ENCODE measurements around the gene INPP5E.
"Not testable (repeated sequence)": the region's sequence is repeated elsewhere in the genome, so short reads cannot be mapped to it uniquely, and the experiment has no call there.

INPP5E gene

GRCh38 chr9:136429683-136430491 is 9.8 kb downstream of the INPP5E start:
- no peak for DNase-seq (ENCODE audit: low read depth in 1 of 2, low spot score in 1 of 2)

- no peak for DNase-seq (ENCODE audit: low read depth in 1 of 2, low spot score in 1 of 2)
Observed at GRCh38 chr9:136429075-136429628, 10.5 kb downstream of the INPP5E start.

- no peak for DNase-seq (ENCODE audit: low read depth in 1 of 2, low spot score in 1 of 2)
Observed at GRCh38 chr9:136426787-136427186, 12.9 kb downstream of the INPP5E start.

GRCh38 chr9:136425367-136425766 is 14.3 kb downstream of the INPP5E start:
- not testable (repeated sequence) for DNase-seq (ENCODE audit: low read depth in 1 of 2, low spot score in 1 of 2)

- DNase-seq (ENCODE audit: low read depth in 1 of 2, low spot score in 1 of 2) = no peak
Observed at GRCh38 chr9:136424750-136425362, 14.8 kb downstream of the INPP5E start.

GRCh38 chr9:136423432-136424146 is 16.1 kb downstream of the INPP5E start:
- DNase-seq (ENCODE audit: low read depth in 1 of 2, low spot score in 1 of 2) = no peak

GRCh38 chr9:136422876-136423275 is 16.8 kb downstream of the INPP5E start:
- DNase-seq (ENCODE audit: low read depth in 1 of 2, low spot score in 1 of 2) = no peak

GRCh38 chr9:136421791-136422190 is 17.9 kb downstream of the INPP5E start:
- no peak for DNase-seq (ENCODE audit: low read depth in 1 of 2, low spot score in 1 of 2)

GRCh38 chr9:136419092-136419420 is 20.6 kb downstream of the INPP5E start:
- no peak for DNase-seq (ENCODE audit: low read depth in 1 of 2, low spot score in 1 of 2)

- no peak for DNase-seq (ENCODE audit: low read depth in 1 of 2, low spot score in 1 of 2)
Observed at GRCh38 chr9:136418182-136419091, 21.2 kb downstream of the INPP5E start.

- DNase-seq (ENCODE audit: low read depth in 1 of 2, low spot score in 1 of 2) = no peak
Observed at GRCh38 chr9:136416914-136417313, 22.7 kb downstream of the INPP5E start.

- DNase-seq (ENCODE audit: low read depth in 1 of 2, low spot score in 1 of 2) = no peak
Observed at GRCh38 chr9:136416427-136416826, 23.2 kb downstream of the INPP5E start.

- DNase-seq (ENCODE audit: low read depth in 1 of 2, low spot score in 1 of 2) = no peak
Observed at GRCh38 chr9:136412962-136413361, 26.7 kb downstream of the INPP5E start.

GRCh38 chr9:136411378-136411777 is 28.3 kb downstream of the INPP5E start:
- DNase-seq (ENCODE audit: low read depth in 1 of 2, low spot score in 1 of 2) = no peak

- DNase-seq (ENCODE audit: low read depth in 1 of 2, low spot score in 1 of 2) = peak; percentile 86 to 99
Observed at GRCh38 chr9:136410500-136411287, 29.0 kb downstream of the INPP5E start, which contains the start of the genes ENTR1 and PMPCA. TSS of gene ENTR1 (minus strand) at chr9:136410614. CDS start at chr9:136410397, 217 bp downstream. TSS of gene PMPCA (plus strand) at chr9:136410658. CDS start at chr9:136410669, 11 bp downstream.

- DNase-seq (ENCODE audit: low read depth in 1 of 2, low spot score in 1 of 2) = peak in 1 of 2 donors; percentile 7
Observed at GRCh38 chr9:136409557-136410455, 29.8 kb downstream of the INPP5E start.

GRCh38 chr9:136407911-136408310 is 31.7 kb downstream of the INPP5E start:
- DNase-seq (ENCODE audit: low read depth in 1 of 2, low spot score in 1 of 2) = no peak

- not testable (repeated sequence) for DNase-seq (ENCODE audit: low read depth in 1 of 2, low spot score in 1 of 2)
Observed at GRCh38 chr9:136407061-136407460, 32.6 kb downstream of the INPP5E start.

- not testable (repeated sequence) for DNase-seq (ENCODE audit: low read depth in 1 of 2, low spot score in 1 of 2)
Observed at GRCh38 chr9:136405904-136406303, 33.7 kb downstream of the INPP5E start.

Data from stimulated activated CD4-positive, alpha-beta T cell treated with anti-CD3 and anti-CD28 coated beads, Interleukin-15, amount 100 ng/mL, for 1 hour (primary cell).